ENCODE results near the gene PEAK1.

The PEAK1 gene

DNA sequence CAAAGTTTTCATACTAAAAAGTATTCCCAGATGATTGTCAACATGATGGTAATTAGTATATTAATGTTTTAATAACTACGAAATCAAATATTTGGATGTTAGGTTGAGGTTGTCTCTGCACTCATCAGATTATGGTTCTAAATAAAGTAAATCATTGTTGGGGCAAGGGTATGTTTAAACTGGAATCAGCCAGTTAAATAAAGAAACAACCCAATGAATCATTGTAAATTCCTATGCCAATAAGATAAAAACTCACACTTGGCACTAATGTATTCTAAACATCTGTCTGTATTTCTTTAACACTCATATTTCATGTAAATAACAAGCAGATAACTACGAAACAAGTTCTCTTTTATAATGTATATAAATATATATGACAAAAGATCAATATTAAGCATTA is 92.7 kb downstream of the PEAK1 start:
- Histone ChIP-seq H2BK120ac (ENCODE audit: insufficient read depth, low read length, poor library complexity) (no peak overlapping the region), H4K91ac (ENCODE audit: low read depth, low read length) (no peak overlapping the region), H3K27me3 (ENCODE audit: insufficient read depth, low read length) (no peaks in the 10 kb centered on the region), H3K4me3 (ENCODE audit: low read depth, low read length) (no peak overlapping the region), H2BK5ac (ENCODE audit: low read depth, low read length, poor library complexity) (no peak overlapping the region), H2AFZ (ENCODE audit: insufficient read depth, low read length, poor library complexity) (no peak overlapping the region), H3K4me1 (ENCODE audit: control insufficient read depth in 1 of 2, insufficient read depth in 2 of 2, low read length in 2 of 2) (no peaks in the 10 kb centered on the region), H4K8ac (ENCODE audit: low read depth, low read length) (no peak overlapping the region), H3K18ac (ENCODE audit: low read length) (no peak overlapping the region), H3K27ac (ENCODE audit: low read depth, low read length) (no peak overlapping the region), H3K4me2 (ENCODE audit: low read length) (no peak overlapping the region), H4K12ac (ENCODE audit: low read depth, low read length) (no peak overlapping the region), H3K36me3 (ENCODE audit: control insufficient read depth in 1 of 2, insufficient read depth in 2 of 2, low read length in 2 of 2) (peaks cover 0 to 2% of the 10 kb centered on the region in 2 experiments), H3K79me1 (ENCODE audit: low read length) (no peaks in the 10 kb centered on the region), H2AK5ac (ENCODE audit: low read length) (no peak overlapping the region), H3K79me2 (ENCODE audit: control insufficient read depth, insufficient read depth, low read length, poor library complexity) (no peaks in the 10 kb centered on the region), H3K9me3 (ENCODE audit: insufficient read depth, low read depth, low read length) (no peaks in the 10 kb centered on the region), H3K14ac (ENCODE audit: low read length) (no peak overlapping the region), H3K4ac (ENCODE audit: low read depth, low read length) (no peak overlapping the region), H3K9ac (ENCODE audit: low read length) (no peak overlapping the region), H3K23ac (ENCODE audit: low read length) (no peak overlapping the region), H2BK12ac (ENCODE audit: low read length) (no peak overlapping the region)
- no peak for DNase-seq
- WGBS (ENCODE audit: extremely low coverage, insufficient coverage, insufficient read length): no CpG with 5 or more reads among the region's 2 CpGs

DNA sequence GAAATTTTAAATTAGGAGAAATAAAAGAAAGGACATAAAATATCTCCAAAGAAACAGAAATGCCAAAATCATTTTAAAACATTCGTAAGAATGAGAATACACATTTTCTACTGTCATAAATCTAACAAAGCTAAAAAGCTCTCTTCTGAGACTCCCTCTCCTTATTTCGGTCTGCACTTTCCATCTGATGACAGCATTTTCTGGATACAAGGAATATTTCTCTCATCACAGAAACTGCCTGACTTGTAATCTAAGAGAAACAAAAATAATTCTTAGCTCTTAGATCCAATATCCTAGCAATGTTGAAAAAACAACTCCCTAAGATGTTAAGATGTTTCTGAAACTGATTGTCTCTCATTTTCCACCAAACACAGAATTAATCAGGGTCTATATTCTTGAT is 93.5 kb downstream of the PEAK1 start:
- Histone ChIP-seq H3K9me3 (ENCODE audit: insufficient read depth, low read depth, low read length) (no peaks in the 10 kb centered on the region), H3K23ac (ENCODE audit: low read length) (no peak overlapping the region), H3K4me2 (ENCODE audit: low read length) (no peak overlapping the region), H3K18ac (ENCODE audit: low read length) (no peak overlapping the region), H2BK120ac (ENCODE audit: insufficient read depth, low read length, poor library complexity) (no peak overlapping the region), H3K9ac (ENCODE audit: low read length) (no peak overlapping the region), H2BK12ac (ENCODE audit: low read length) (no peak overlapping the region), H3K27me3 (ENCODE audit: insufficient read depth, low read length) (no peaks in the 10 kb centered on the region), H3K4ac (ENCODE audit: low read depth, low read length) (no peak overlapping the region), H4K12ac (ENCODE audit: low read depth, low read length) (no peak overlapping the region), H3K4me1 (ENCODE audit: control insufficient read depth in 1 of 2, insufficient read depth in 2 of 2, low read length in 2 of 2) (no peaks in the 10 kb centered on the region), H4K91ac (ENCODE audit: low read depth, low read length) (no peak overlapping the region), H3K79me1 (ENCODE audit: low read length) (no peaks in the 10 kb centered on the region), H3K27ac (ENCODE audit: low read depth, low read length) (no peak overlapping the region), H3K36me3 (ENCODE audit: control insufficient read depth in 1 of 2, insufficient read depth in 2 of 2, low read length in 2 of 2) (peaks cover 0 to 2% of the 10 kb centered on the region in 2 experiments), H2BK5ac (ENCODE audit: low read depth, low read length, poor library complexity) (no peak overlapping the region), H2AFZ (ENCODE audit: insufficient read depth, low read length, poor library complexity) (no peak overlapping the region), H2AK5ac (ENCODE audit: low read length) (no peak overlapping the region), H3K4me3 (ENCODE audit: low read depth, low read length) (no peak overlapping the region), H4K8ac (ENCODE audit: low read depth, low read length) (no peak overlapping the region), H3K14ac (ENCODE audit: low read length) (no peak overlapping the region), H3K79me2 (ENCODE audit: control insufficient read depth, insufficient read depth, low read length, poor library complexity) (no peaks in the 10 kb centered on the region)
- no CpG with 5 or more reads among the region's 2 CpGs for WGBS (ENCODE audit: extremely low coverage, insufficient coverage, insufficient read length)
- no peak for DNase-seq

DNA sequence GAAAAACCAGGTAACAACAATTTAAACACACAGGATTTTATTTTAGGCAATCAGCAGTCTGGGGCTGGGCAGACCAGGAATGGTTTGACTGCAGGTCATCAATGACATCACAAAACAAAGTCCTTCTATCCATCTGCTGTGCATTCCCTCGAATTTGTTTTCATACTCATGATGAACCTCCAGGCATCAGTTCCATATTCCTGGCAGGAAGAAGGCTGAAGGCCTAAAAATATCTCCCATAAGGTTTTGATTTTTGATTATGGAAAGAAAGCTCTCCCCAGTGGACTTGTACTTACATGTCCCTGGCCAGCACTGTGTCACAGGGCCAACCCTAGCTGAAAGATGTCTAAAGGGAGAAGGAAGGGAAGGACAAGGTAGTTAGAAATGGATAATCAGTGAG is 107.4 kb downstream of the PEAK1 start:
- Histone ChIP-seq H3K4me2 (ENCODE audit: low read length) (no peak overlapping the region), H3K9me3 (ENCODE audit: insufficient read depth, low read depth, low read length) (no peaks in the 10 kb centered on the region), H3K9ac (ENCODE audit: low read length) (no peak overlapping the region), H3K4me1 (ENCODE audit: control insufficient read depth in 1 of 2, insufficient read depth in 2 of 2, low read length in 2 of 2) (no peaks in the 10 kb centered on the region), H2BK12ac (ENCODE audit: low read length) (no peak overlapping the region), H2BK5ac (ENCODE audit: low read depth, low read length, poor library complexity) (no peak overlapping the region), H3K14ac (ENCODE audit: low read length) (no peak overlapping the region), H3K27me3 (ENCODE audit: insufficient read depth, low read length) (no peaks in the 10 kb centered on the region), H2BK120ac (ENCODE audit: insufficient read depth, low read length, poor library complexity) (no peak overlapping the region), H3K79me2 (ENCODE audit: control insufficient read depth, insufficient read depth, low read length, poor library complexity) (no peaks in the 10 kb centered on the region), H2AK5ac (ENCODE audit: low read length) (no peak overlapping the region), H3K36me3 (ENCODE audit: control insufficient read depth in 1 of 2, insufficient read depth in 2 of 2, low read length in 2 of 2) (no peaks in the 10 kb centered on the region), H4K91ac (ENCODE audit: low read depth, low read length) (no peak overlapping the region), H3K18ac (ENCODE audit: low read length) (no peak overlapping the region), H3K23ac (ENCODE audit: low read length) (no peak overlapping the region), H3K4ac (ENCODE audit: low read depth, low read length) (no peak overlapping the region), H4K8ac (ENCODE audit: low read depth, low read length) (no peak overlapping the region), H3K4me3 (ENCODE audit: low read depth, low read length) (no peak overlapping the region), H3K27ac (ENCODE audit: low read depth, low read length) (no peak overlapping the region), H4K12ac (ENCODE audit: low read depth, low read length) (no peak overlapping the region), H3K79me1 (ENCODE audit: low read length) (no peaks in the 10 kb centered on the region), H2AFZ (ENCODE audit: insufficient read depth, low read length, poor library complexity) (no peak overlapping the region)
- DNase-seq: no peak
- WGBS (ENCODE audit: extremely low coverage, insufficient coverage, insufficient read length): no CpG with 5 or more reads among the region's 1 CpG

DNA sequence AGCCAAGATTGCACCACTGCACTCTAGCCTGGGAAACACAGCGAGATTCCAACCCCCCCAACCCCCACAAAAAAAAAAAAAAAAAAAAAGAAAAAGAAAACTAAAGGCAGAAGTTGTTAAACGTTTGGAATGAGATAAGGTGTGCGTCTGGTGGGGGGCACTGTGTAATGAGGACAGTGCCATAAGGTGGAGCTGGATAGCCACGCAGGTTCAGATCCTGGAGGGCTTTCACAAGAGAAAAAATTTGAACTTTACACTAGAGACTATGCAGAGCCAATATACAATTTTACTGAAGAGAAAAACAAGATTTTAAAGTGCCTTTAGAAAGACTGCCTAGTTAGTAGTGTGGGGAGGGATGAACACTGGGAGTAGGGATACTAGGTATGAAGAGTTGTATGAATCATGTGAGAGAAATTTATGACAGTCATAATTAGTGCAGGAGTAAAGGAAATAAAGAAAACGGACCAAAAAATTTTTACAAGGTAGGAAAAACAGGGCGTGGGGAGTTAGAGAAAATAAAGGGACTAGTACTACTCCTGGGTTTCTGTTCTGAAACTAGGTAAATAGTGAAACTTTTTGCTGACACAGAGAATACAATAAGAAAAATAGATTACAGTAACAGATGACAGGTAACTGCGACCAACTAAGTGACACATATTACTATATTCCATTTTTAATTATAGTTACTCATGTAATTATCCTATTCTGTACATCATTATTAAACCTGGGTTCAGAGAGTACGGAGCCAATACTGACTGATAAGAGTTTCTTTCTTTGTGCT is 108.1 kb downstream of the PEAK1 start:
- Histone ChIP-seq H3K4me1 (ENCODE audit: control insufficient read depth in 1 of 2, insufficient read depth in 2 of 2, low read length in 2 of 2) (no peaks in the 10 kb centered on the region), H3K9me3 (ENCODE audit: insufficient read depth, low read depth, low read length) (no peaks in the 10 kb centered on the region), H3K9ac (ENCODE audit: low read length) (no peak overlapping the region), H2BK12ac (ENCODE audit: low read length) (no peak overlapping the region), H3K23ac (ENCODE audit: low read length) (no peak overlapping the region), H3K4me3 (ENCODE audit: low read depth, low read length) (no peak overlapping the region), H2AK5ac (ENCODE audit: low read length) (no peak overlapping the region), H2AFZ (ENCODE audit: insufficient read depth, low read length, poor library complexity) (no peak overlapping the region), H4K91ac (ENCODE audit: low read depth, low read length) (no peak overlapping the region), H3K4ac (ENCODE audit: low read depth, low read length) (no peak overlapping the region), H2BK5ac (ENCODE audit: low read depth, low read length, poor library complexity) (no peak overlapping the region), H2BK120ac (ENCODE audit: insufficient read depth, low read length, poor library complexity) (no peak overlapping the region), H4K8ac (ENCODE audit: low read depth, low read length) (no peak overlapping the region), H3K79me1 (ENCODE audit: low read length) (no peaks in the 10 kb centered on the region), H3K4me2 (ENCODE audit: low read length) (no peak overlapping the region), H3K79me2 (ENCODE audit: control insufficient read depth, insufficient read depth, low read length, poor library complexity) (no peaks in the 10 kb centered on the region), H4K12ac (ENCODE audit: low read depth, low read length) (no peak overlapping the region), H3K27me3 (ENCODE audit: insufficient read depth, low read length) (no peaks in the 10 kb centered on the region), H3K27ac (ENCODE audit: low read depth, low read length) (no peak overlapping the region), H3K14ac (ENCODE audit: low read length) (no peak overlapping the region), H3K18ac (ENCODE audit: low read length) (no peak overlapping the region), H3K36me3 (ENCODE audit: control insufficient read depth in 1 of 2, insufficient read depth in 2 of 2, low read length in 2 of 2) (no peaks in the 10 kb centered on the region)
- DNase-seq: no peak
- WGBS (ENCODE audit: extremely low coverage, insufficient coverage, insufficient read length): no CpG with 5 or more reads among the region's 8 CpGs

All from trophoblast cell (in vitro differentiated cells and primary cell).